Body of pancreas (tissue), 4 donors: ENCODE measurements around the gene TOX2.

Source experiments
- CTCF ChIP-seq, 7 experiments: fragments of 450-650 bp in 4 of 7; fragments of 200-600 bp in 3 of 7; sonication (generic) in 3 of 7; IDR thresholded peaks; one replicate each; pipeline ENCODE4 v1.5.1; 2016 to 2019; ENCODE audit warnings: antibody characterized with exemption in 7 of 7
- POLR2A ChIP-seq, 3 donors: fragments of 450-650 bp; IDR thresholded peaks; one replicate each; pipeline ENCODE4 v1.6.1; 2016; ENCODE audit warnings: antibody characterized with exemption in 3 of 3, mild to moderate bottlenecking in 2 of 3

- TF ChIP-seq CTCF (IDR thresholded peaks at IDR 0.05) (no peak), POLR2A (IDR thresholded peaks at IDR 0.05) (no peak)
These were observed 87.3 kb downstream of the TOX2 start for GRCh38 chr20:44001667-44002596.
